Measurements from ENCODE around the gene GPR146.
A peak's percentile ranks its signal among the peaks of the same experiment; 100 is the strongest.

GPR146 gene

DNA sequence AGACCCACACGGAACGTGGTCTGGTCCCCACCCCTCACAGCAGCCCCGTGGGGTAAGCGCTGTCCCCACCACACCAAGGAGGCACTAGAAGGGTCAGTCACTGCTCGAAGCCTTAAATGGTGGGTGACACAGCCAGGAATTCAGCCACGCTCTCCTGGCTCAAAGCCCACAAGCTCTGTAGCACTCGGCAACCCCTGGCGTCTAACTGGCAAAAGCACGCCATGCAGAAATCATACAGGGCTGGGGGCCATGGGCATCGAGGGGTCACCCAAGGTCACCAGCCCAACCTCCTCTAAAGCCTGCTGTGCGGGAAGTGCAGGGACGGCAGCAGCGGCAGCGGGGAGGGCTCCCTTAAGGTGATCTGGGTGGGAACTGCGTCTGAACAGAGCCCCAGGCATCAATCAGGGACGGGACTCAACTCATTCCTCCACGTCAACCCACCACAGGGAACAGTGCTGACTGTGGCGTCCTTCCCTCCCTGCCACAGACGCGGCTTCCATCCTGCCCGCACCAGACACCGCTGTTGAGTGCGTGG lies 51.3 kb downstream of the GPR146 start:
- DNase-seq = no peak

DNA sequence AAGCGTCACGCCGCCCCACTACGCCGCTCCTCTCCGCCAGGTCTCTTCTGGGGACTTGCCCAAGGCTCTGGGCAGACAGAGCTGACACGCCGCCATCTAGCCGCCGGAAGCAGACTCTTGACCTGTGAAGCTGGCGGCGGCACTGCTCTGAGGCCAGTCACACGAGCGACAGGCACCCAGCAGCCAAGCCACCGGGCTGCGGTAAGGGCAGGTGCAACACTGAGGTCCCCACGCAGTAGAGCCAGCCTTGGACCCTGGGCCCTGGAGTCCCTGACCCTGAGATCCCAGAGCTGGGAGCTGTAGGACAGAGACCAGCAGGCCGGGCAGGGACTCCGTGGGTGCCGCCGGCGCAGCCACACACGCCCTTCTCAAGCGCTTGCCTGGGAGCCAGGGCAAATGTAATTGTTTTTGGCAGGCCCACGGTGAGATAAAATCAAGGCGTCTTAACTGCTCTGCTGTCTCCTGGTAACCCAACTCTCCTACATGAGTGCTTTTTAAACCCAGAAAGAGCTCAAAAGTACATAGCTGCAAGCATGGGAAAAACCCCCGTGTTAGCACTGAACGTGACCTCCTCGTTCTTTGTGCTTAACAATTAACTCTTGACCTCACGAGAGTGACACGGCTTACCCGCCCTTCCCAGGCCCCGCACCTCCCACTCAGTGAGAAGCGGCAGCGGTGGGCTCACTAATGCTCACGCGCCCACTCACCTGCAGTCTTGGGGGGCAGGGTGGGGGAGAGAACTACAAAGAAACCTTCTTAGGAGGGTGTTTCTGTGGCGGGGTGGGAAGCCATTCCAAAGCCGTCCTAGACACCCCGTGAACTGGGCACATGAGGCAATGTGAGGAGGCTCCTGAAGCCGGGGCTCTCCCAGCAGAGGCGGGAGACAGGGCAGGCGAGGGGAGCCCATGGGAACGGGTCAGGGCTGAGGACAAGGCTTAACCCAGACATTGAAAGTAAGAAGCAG lies 52.1 kb downstream of the GPR146 start:
- no peak for DNase-seq

DNA sequence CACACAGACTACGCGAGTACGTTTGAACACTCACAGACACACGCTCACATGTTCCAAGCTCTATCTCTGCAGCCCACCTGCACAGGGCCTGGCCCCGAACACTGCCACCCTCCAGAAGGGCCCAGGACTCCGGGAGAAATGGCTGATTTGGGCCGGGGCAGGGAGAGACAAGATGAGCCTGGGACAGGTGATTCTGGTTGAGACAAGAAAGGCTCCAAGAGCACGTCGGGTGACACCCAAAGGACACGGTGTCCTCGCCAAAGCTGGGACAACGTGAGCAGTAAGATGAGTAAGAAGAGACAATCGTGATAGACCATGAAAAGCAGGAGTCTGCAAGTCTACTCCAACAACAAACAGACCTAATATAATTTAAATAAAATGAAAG lies 52.8 kb downstream of the GPR146 start:
- DNase-seq = no peak

DNA sequence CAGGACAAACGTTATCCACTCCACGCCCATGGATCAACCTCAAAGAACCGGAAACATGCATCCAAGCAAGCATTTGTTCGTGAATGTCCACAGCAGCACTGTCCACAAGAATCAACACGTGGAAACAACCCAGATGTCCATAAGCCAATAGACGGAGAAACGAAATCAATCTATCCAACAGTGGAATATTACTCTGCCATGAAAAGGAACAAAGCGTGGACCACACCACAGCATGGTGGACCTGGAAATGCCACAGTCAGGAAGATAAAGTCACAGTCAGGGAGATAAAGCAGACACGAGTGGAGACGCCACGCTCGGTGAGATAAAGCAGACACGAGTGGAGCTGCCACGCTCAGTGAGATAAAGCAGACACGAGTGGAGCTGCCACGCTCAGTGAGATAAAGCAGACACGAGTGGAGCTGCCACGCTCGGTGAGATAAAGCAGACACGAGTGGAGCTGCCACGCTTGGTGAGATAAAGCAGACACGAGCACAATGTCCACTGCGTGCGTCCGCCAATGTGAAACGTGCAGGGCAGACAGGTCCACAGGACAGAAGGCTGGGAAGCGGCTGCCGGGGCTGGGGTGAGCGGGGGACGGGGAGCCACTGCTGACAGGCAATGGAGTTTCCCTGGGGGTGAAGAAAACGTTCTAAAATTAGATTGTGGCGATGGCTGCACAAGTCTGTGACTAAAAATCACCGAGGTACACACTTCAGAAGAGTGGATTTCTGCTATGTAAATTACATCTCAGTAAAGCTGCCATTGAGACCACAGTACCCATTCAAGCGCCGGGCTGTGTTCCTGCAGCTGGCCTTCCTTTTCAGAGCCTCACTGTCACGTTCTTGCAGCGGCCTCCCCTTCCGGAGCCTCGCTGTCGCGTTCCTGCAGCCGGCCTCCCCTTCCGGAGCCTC lies 54.2 kb downstream of the GPR146 start:
- DNase-seq = no peak

DNA sequence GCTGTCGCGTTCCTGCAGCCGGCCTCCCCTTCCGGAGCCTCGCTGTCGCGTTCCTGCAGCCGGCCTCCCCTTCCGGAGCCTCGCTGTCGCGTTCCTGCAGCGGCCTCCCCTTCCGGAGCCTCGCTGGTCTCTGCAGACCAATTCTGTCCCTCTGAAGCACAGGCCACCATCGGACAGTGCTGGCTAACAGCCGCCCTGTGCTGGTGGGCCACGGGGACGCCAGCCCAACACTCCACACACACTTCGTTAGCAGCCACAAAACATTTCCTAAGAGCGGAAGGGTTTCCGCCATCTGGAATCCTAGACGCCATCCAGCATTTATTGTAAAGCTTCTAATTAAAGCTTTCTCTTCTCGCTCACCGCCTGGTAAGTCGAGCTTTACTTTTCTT lies 54.8 kb downstream of the GPR146 start:
- no peak for DNase-seq

DNA sequence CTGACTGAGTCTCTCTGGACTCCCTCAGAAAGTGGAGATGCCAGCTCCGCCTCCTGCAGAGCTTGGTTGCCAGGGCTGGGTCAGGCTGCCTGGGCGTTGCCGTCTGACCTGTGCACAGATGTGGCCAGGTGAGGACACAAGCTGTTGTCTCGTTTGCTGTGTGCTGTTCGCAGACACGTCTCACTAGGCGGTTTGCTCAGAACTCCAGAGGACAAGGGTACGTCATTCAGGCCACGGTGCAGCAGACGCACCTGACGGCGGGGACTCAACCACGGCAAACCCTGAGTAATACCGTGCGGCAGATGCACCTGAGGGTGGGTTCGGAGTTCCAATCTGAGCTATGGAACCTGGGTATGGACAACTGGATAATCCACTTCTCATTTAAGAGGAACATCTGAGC lies 55.3 kb downstream of the GPR146 start:
- no peak for DNase-seq

DNA sequence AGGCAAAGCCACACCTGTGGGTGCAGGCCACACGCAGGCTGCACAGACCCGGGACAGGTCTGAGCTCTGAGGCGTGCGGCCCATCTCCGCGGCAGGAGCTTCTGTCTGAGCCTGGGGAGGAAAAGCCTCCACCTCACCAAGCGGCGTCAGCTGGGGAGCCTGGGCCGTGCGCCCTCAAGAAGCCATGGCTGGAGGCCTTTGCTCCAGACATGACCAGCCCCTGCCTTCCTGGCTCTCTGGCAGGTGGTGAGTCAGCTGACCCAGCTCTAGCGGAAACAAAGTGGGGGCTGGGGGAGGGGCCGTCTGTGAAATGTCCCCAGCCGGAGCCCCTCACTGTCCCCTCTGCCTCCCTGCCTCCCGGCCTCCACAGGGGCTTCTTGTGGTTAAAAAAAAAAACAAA lies 56.0 kb downstream of the GPR146 start:
- no peak for DNase-seq

DNA sequence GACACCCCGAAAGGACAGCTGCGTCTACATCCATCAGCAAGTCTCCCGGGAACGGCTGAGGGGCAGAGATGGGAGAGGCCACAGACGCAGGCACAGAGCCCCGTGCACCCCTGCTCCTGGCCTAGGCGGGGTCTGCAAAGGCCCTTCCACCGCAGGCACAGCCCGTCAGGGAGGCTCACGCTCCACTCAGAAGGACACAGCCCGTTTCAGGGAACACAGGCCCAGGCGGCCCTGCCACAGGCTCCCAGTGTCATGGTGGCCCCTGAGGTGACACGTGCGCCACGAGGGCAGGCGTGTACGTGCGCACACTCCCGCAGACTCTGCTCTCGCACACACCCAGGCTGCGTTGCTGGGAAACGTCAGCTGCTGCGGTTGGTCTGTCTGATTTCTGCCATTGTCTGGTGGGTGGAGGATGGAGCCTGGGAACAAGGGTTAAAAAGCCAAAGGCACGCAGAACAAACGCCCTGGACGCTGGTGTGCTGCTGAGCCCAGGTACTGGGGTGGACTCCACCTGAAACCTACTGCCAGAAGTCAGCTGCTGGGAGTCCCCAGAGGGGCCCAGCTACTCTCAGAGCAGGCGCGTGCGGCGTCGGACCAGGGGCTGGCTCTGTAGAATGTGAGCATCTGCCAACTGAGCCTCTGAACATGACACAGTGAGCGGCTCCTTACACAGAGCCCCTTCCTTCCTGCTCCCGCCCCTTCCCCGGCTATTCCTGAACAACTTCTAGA lies 56.7 kb downstream of the GPR146 start:
- no peak for DNase-seq

DNA sequence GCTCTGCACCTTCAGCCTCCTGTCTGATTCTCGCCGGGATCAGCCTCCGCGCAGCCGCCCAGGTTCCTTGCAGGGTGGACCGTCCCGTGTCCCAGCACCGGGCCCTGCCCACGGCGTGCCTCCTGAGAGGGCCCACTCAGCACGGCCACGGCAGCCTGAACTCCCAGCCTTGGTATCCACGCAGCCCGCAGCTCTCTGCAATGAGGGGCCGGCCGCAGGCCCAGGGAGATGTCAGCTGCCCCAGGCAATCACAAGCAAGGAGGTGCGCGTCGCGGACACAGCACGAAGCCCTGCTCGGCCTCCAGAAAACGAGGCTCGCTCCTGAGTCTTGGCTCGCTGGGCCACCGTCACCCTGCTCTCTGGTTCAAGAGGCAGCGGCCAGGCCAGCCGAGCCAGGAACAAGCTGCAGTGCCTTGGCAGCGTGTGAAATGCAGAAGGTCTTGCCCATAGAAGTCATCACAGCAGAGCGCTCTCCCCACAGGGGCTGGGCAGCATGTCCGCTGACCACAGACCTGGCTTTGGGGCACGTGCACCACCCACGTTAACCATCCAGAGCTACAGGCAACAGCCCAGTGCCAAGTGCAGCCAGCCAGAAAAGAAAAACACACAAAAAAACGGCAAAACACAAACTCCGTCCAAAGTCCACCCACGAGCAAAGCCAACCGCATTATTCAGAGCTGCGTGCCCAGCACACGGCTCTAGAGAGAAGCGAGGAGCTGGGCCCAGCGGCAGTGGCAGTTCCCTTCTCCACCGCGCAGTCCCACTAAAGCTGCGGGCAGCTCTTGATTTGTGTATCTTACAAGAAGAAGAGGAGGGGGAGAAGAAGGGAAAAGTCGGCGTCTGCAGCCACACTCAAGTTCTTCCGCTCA lies 57.5 kb downstream of the GPR146 start:
- DNase-seq = no peak

DNA sequence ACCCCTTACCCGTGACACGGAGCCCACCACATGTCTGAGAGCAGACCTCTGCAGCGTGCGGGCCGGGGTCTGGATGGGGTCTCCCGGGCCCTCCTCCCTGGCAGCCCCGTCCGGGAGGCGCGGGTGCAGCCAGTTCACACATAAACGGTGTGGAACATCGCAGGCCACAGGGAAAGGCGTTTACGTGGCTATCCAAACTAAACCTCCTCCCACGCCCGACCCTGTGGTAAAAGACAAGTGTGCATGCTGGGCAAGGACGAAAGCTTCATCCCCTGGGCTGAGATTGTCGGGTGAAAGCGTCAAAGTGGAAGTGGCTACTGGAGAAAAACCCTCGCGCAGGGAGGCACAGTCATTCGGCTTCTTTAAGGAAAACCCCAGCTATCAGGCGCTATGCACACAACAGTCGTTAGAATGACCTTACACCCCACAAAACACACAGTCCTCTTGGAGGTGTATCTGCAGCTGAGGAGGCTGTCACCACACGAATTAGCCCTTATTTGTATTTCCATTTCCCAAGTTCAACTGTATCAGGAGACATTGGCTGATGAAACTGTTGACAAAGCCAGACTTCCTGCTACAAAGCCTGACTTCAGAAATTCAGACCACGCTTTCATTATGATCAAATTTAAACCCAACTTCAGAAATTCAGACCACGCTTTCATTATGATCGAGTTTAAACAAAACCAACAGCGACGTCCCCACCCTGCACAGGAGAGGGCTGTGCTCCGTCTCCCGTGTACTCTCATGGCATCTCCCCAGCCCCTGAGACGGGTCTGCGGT lies 58.9 kb downstream of the GPR146 start:
- DNase-seq = no peak

DNA sequence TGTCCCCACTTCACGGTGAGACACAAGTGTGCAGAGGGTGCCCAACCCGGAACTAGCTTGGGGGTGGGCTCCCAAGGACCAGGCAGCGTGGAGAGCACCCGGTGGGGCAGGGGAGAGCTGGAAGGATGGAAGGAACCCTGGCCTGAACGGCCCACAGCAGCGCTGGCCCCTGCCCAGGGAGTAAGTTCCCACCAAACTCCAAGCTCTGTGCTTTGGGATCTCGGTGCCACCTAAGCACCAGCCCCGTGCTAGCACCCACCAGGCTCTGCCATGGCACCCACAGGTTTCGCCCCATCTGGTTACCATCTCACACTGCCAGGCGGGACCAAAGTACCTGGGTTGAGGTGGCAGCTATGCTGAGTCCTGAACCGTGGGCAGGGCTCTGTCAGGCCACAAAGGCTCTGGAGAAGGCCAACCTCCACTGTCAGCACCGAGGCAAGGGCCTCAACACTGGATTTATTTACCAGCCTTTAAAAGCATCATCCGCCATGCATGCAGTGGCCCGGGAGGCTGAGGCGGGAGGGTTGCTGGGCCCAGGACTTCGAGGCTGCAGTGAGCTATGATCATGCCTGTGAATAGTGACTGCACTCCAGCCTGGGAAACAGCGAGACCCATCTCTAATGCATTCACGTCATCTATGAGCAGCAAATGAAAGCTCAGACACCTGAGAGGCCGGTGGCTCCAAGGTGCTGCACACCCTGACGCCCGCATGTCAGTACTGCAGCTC lies 59.6 kb downstream of the GPR146 start:
- DNase-seq = no peak

DNA sequence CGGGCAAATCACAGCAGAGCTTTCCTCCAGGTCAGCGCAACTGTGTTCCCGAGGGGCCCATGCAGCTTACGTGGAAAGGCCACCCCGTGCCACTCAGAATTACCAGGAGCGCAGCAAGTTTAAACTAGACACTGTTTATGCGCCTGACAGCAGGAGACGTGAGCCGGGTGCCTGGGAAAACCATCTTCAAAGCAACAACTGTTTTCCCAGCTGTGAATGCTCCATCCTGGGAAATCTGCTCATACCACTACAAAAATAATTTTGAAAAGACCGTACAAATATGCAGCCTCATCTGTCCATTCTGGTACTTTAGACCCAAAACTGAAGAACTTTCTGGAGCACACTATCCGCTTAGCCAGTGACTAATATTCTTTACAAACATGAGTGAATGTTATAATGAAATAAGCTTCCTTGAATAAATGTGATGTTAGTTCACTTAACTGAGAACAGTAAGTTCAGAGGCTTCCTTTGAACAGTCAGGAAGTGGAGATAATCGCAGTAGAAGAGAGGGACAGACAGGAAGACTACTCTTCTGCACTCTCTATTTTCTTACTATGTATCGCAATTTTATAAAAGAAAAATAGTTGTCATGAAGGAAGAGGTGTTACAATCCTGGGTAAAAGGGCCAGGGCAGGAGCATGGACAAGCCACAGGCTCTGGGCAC lies 60.3 kb downstream of the GPR146 start:
- no peak for DNase-seq

DNA sequence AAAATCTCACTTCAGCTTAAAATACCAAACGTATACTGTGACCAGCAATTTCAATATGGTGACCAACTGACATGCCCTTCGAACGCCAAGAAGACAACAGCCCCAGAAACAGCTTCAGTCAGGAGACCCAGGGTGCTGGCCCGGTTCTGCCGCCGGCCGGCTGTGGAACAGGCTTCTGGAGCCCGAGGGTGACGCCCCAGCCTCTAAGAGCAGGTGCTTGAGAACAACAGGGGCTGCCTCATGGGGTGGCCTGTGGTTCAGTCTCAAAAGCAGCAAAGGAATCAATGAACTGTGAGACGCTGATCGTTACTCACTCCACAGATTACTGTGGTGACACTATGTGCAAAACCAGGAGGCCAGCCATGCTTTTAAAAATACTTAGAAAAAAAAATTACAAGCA lies 60.8 kb downstream of the GPR146 start:
- DNase-seq = no peak

DNA sequence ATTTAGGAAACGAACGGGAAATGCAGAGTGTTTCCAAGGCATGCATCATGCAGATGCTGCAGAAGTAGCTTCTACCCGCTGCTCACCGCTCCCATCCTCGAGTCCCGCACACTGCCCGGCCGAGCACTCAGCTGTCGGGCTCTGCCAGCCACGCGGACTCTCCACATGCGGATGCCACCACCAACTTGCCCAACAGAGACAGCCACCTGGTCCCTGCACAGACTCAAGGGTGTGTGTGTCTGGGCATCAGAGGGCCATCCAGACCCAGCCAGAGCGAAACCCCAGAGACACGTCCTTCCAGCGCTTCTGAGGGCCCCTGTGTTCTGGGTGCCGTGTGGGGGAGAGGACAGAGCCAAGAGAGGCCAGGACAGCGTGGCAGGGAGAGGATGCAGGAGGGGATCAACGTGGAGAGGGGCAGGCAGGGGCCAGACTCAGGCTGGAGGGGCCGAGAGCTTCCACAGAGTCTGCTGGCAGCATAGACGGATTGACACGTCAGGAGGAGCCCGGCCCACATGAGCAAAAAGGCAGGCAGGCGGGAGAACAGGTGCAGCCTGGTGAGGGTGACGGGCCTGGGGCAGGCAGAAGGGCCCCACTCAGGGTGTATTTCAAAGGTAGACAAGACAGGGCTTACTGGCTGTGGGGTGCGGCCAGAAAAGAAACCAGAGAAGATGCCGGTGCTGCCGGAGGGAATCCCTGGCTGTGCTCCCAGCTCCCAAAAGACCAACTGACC lies 61.9 kb downstream of the GPR146 start:
- peak; percentile 7 for DNase-seq

DNA sequence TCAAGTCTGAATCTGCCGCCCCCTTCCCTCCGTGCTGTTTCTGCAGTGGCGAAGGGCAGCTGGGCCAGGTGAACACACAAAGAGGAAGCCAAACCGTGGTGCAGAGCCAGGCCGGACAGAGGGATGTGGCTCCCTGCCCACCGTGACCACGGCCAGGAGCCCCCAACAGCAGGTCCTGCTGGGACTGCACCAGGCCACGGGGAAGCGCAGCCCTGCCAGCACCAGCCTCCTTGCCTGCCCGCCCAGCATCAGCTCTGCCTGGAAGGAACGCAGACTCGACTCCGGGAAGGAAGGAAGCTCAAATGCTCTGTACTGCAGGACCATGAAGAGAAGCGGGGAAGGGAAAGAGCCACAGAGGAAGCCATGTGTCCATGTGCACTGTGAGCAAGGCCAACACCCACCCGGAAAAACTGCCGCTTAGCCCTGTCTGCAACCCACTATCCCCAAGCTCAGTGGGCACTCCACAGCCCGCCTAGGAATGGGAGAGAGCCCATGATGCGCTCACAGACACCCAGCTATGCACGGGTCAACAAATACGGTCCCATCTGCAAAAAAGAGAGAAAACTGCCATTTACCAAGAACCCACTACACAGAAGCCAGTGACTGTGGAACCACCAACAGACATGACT lies 62.6 kb downstream of the GPR146 start:
- DNase-seq = peak; percentile 7

DNA sequence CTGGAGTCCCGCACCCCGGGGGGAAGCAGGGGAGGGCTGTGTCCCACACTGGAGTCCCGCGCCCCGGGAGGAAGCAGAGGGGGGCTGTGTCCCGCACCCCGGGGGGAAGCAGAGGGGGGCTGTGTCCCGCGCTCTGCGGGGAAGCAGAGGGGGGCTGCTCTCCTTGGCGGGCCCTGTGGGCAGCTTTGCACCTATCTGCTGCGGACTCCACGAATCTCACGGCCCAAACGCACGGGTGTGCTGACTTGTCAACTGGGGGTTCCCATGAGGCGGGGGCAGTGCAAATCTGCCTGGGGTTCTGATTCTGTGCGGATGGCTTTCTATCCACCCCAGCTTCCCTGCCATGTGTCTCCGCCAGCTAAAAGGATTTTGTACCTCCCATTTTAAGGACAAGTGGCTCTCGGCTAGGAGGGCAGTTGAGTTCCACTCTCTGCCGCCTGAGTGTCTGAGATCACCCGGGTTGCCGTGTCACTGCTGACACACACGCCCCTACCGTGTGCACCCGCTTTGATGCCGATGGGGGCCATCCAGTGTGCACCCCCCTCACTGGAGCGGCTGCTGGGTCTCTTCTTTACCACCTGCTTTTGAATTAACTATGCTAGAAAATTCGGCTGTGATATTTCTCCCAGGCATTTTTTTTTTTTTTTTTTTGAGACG lies 64.0 kb downstream of the GPR146 start:
- peak; percentile 10 for DNase-seq

Measured in activated naive CD4-positive, alpha-beta T cell treated with anti-CD3 and anti-CD28 coated beads, Interleukin-2, amount 50 U/mL, for 16 hours (primary cell).